GM10847 (cell line): ENCODE measurements around the gene TMEM44.

Source experiments
- POLR2A ChIP-seq: IDR thresholded peaks from 2 replicates; pipeline ENCODE4 v1.6.1; 2011; ENCODE audit not compliant: insufficient read length; ENCODE audit errors: extremely low read depth

The TMEM44 gene

GRCh38 chr3:194661374-194661773, 28.2 kb upstream of the TMEM44 start:
- TF ChIP-seq POLR2A = no peak

GRCh38 chr3:194659778-194660177, 26.6 kb upstream of the TMEM44 start:
- no peak for TF ChIP-seq POLR2A

- no peak for TF ChIP-seq POLR2A
Measured at GRCh38 chr3:194658477-194659242, 25.4 kb upstream of the TMEM44 start.

- TF ChIP-seq POLR2A = no peak
Measured at GRCh38 chr3:194657439-194657838, 24.2 kb upstream of the TMEM44 start.

GRCh38 chr3:194654443-194654842, 21.2 kb upstream of the TMEM44 start:
- no peak for TF ChIP-seq POLR2A

GRCh38 chr3:194647747-194648146, 14.5 kb upstream of the TMEM44 start:
- TF ChIP-seq POLR2A = no peak

GRCh38 chr3:194642769-194643168, 9.6 kb upstream of the TMEM44 start:
- TF ChIP-seq POLR2A = no peak

- TF ChIP-seq POLR2A = no peak
Measured at GRCh38 chr3:194640829-194641228, 7.6 kb upstream of the TMEM44 start.

GRCh38 chr3:194638991-194639605, 5.9 kb upstream of the TMEM44 start:
- TF ChIP-seq POLR2A = no peak

GRCh38 chr3:194637541-194638400, 4.6 kb upstream of the TMEM44 start:
- no peak for TF ChIP-seq POLR2A

- TF ChIP-seq POLR2A = no peak
Measured at GRCh38 chr3:194637066-194637465, 3.8 kb upstream of the TMEM44 start.

- TF ChIP-seq POLR2A = no peak
Measured at GRCh38 chr3:194632809-194633348, 340 bp downstream of the TMEM44 start.

- no peak for TF ChIP-seq POLR2A
Measured at GRCh38 chr3:194632226-194632808, 902 bp downstream of the TMEM44 start.

- TF ChIP-seq POLR2A = no peak
Measured at GRCh38 chr3:194631696-194632095, 1.5 kb downstream of the TMEM44 start.

- no peak for TF ChIP-seq POLR2A
Measured at GRCh38 chr3:194624956-194625355, 8.3 kb downstream of the TMEM44 start.
